Panc1 (cell line): ENCODE results near the gene METTL21C. TPM values are rescaled to one million over a fixed set of nuclear protein-coding genes. Genes with fewer than 3 reads are reported as not detected.

Source experiments
- ATAC-seq: fragments of 200-7000 bp; cut with Tn5 transposase; 2 replicates; pipeline ENCODE4 v1.9.1; 2020; ENCODE audit warnings: mild to moderate bottlenecking, moderate library complexity
- BruUV-seq: library from RNA; stranded (reverse); fragments of 400-500 nt; replicated peaks from 2 replicates; lab custom pipeline; 2021; lab: Mats Ljungman, UMichigan
- CTCF ChIA-PET: fragments of 300-600 bp; sonication (Branson Sonifier 250); formaldehyde crosslinking; loops from one replicate; lab custom pipeline; 2022; ENCODE audit warnings: antibody characterized with exemption; lab: Charles Lee
- POLR2A ChIA-PET: fragments of 300-600 bp; sonication (Branson Sonifier 250); formaldehyde crosslinking; loops from one replicate; lab custom pipeline; 2022; ENCODE audit warnings: antibody characterized with exemption; lab: Charles Lee
- DNase-seq: peaks from one replicate; pipeline ENCODE4 v3.0.0-alpha.2; 2010; ENCODE audit warnings: low read depth, low spot score
- H3K27ac ChIP-seq: 2 replicates; pipeline ENCODE4 v1.5.1; 2011; ENCODE audit warnings: mild to moderate bottlenecking, low read length, inconsistent platforms
- H3K27me3 ChIP-seq: fragments of 200-500 bp; sonication (Bioruptor generic); 2 replicates; pipeline ENCODE4 v1.6.0; 2014; ENCODE audit warnings: low read length, inconsistent platforms; ENCODE audit not compliant: control insufficient read depth, insufficient read depth
- H3K36me3 ChIP-seq: fragments of 200-500 bp; sonication (Bioruptor generic); 2 replicates; pipeline ENCODE4 v1.5.1; 2014; ENCODE audit warnings: inconsistent platforms, mild to moderate bottlenecking, low read length, moderate library complexity; ENCODE audit not compliant: control insufficient read depth, insufficient read depth
- H3K4me1 ChIP-seq: 2 replicates; pipeline ENCODE4 v1.5.1; 2011; ENCODE audit warnings: inconsistent platforms, mild to moderate bottlenecking, low read length, moderate library complexity; ENCODE audit not compliant: control insufficient read depth, insufficient read depth
- H3K4me3 ChIP-seq, 2 experiments: 2 replicates each; pipeline ENCODE4 v1.5.1; 2011 to 2012; ENCODE audit warnings: low read depth in 2 of 2, low read length in 2 of 2, mild to moderate bottlenecking in 2 of 2, inconsistent platforms in 1 of 2, moderate library complexity in 1 of 2
- H3K9me3 ChIP-seq: fragments of 200-500 bp; sonication (Bioruptor generic); 2 replicates; pipeline ENCODE4 v1.5.1; 2014; ENCODE audit warnings: low read depth, mild to moderate bottlenecking, inconsistent platforms, low read length, moderate library complexity; ENCODE audit not compliant: control insufficient read depth, insufficient read depth
- POLR2AphosphoS5 ChIP-seq: IDR thresholded peaks from 2 replicates; pipeline ENCODE4 v1.6.1; 2012; ENCODE audit warnings: mild to moderate bottlenecking, low read depth, low read length, moderate library complexity
- REST ChIP-seq, 2 experiments: IDR thresholded peaks; 2 replicates each; pipeline ENCODE4 v1.6.1; 2011 to 2012; ENCODE audit warnings: low read depth in 2 of 2, control low read depth in 1 of 2, low read length in 1 of 2, mild to moderate bottlenecking in 1 of 2, moderate library complexity in 1 of 2; ENCODE audit not compliant: insufficient read depth in 1 of 2
- SIN3A ChIP-seq: IDR thresholded peaks from 2 replicates; pipeline ENCODE4 v1.6.1; 2012; ENCODE audit warnings: low read depth, mild to moderate bottlenecking, low read length, moderate library complexity, borderline replicate concordance; ENCODE audit not compliant: insufficient read depth
- TCF7L2 ChIP-seq: IDR thresholded peaks from 2 replicates; pipeline ENCODE4 v1.6.1; 2011; ENCODE audit warnings: mild to moderate bottlenecking, low read depth, low read length, inconsistent platforms
- in situ Hi-C: cut with HindIII; loops from 2 replicates; pipeline ENCODE4 v1.10.0; 2016; ENCODE audit warnings: low sequenced_read_pairs, low pct_unique_long_range_greater_than_20kb
- intact Hi-C: fragments of 100-400 bp; cut with micrococcal nuclease; formaldehyde crosslinking; loops from one replicate; pipeline ENCODE4 v1.10.0; 2022; ENCODE audit not compliant: unreplicated experiment
- total RNA-seq: library from RNA; stranded (reverse); gene quantifications from one replicate; pipeline ENCODE4 v1.2.1, GENCODE V29; 2021; ENCODE audit not compliant: unreplicated experiment
- TF ChIP-seq, protein P1 (sequence below): fragments of 450-650 bp; IDR thresholded peaks from 2 replicates; pipeline ENCODE4 v1.5.1; 2017; ENCODE audit warnings: mild to moderate bottlenecking

METTL21C gene
- total RNA-seq, 1 experiment from 2014 or later = not detected

- Histone ChIP-seq H3K27me3 (no peaks in the 10 kb centered on the region), H3K4me3 (no peak overlapping the region), H3K27ac (no peak overlapping the region), H3K4me1 (no peaks in the 10 kb centered on the region), H3K9me3 (no peaks in the 10 kb centered on the region), H3K36me3 (peaks cover 4% of the 10 kb centered on the region)
- intact Hi-C loops (no loop called here), in situ Hi-C loops (no loop called here)
- CTCF ChIA-PET = no interaction called here
- BruUV-seq = no TSS peak
- TF ChIP-seq TCF7L2 (no peak), POLR2AphosphoS5 (no peak), REST (IDR thresholded peaks at IDR 0.05; ENCODE audit: insufficient read depth in 1 of 2, low read depth in 2 of 2, low read length in 1 of 2) (no peak), SIN3A (no peak)
- TF ChIP-seq, protein P1, sequence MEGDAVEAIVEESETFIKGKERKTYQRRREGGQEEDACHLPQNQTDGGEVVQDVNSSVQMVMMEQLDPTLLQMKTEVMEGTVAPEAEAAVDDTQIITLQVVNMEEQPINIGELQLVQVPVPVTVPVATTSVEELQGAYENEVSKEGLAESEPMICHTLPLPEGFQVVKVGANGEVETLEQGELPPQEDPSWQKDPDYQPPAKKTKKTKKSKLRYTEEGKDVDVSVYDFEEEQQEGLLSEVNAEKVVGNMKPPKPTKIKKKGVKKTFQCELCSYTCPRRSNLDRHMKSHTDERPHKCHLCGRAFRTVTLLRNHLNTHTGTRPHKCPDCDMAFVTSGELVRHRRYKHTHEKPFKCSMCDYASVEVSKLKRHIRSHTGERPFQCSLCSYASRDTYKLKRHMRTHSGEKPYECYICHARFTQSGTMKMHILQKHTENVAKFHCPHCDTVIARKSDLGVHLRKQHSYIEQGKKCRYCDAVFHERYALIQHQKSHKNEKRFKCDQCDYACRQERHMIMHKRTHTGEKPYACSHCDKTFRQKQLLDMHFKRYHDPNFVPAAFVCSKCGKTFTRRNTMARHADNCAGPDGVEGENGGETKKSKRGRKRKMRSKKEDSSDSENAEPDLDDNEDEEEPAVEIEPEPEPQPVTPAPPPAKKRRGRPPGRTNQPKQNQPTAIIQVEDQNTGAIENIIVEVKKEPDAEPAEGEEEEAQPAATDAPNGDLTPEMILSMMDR = no peak
- ATAC-seq (no peak), DNase-seq (no peak)
- POLR2A ChIA-PET = no interaction called here
Measured at GRCh38 chr13:102638741-102639140, 56.1 kb downstream of the METTL21C start.

Other genes with a start within 250 kb of the METTL21C start
- gene TPP2, start 98.1 kb downstream of the METTL21C start, total RNA-seq = 31.6 TPM
- 20.8 TPM for gene TEX30, start 78.7 kb upstream of the METTL21C start, total RNA-seq
- 5.8 TPM for gene POGLUT2, start 103.9 kb upstream of the METTL21C start, total RNA-seq
- gene BIVM, start 104.1 kb upstream of the METTL21C start, total RNA-seq = 10.5 TPM
- 19.6 TPM for gene ERCC5, start 151.0 kb upstream of the METTL21C start, total RNA-seq